Measurements from ENCODE around the gene EXOC3L4.

EXOC3L4 gene

GRCh38 chr14:103146141-103146709, 51.7 kb downstream of the EXOC3L4 start (continued):
- TF ChIP-seq TSHZ2 (CRISPR knock-in tag; IDR thresholded peaks at IDR 0.05) (no peak), SNAI2 (CRISPR knock-in tag; IDR thresholded peaks at IDR 0.05) (no peak), ZFP30 (CRISPR knock-in tag; IDR thresholded peaks at IDR 0.05) (no peak)

GRCh38 chr14:103149351-103150237, 55.1 kb downstream of the EXOC3L4 start:
- no peak for ATAC-seq
- TF ChIP-seq PATZ1 (CRISPR knock-in tag; IDR thresholded peaks at IDR 0.05; ENCODE audit: borderline replicate concordance) (no peak), TSHZ2 (CRISPR knock-in tag; IDR thresholded peaks at IDR 0.05) (no peak), BACH2 (CRISPR knock-in tag; IDR thresholded peaks at IDR 0.05; ENCODE audit: borderline replicate concordance) (no peak), ZFP3 (CRISPR knock-in tag; IDR thresholded peaks at IDR 0.05) (no peak), CREB5 (CRISPR knock-in tag; IDR thresholded peaks at IDR 0.05; ENCODE audit: low read depth) (no peak), ZNF8 (CRISPR knock-in tag; IDR thresholded peaks at IDR 0.05) (no peak), ZNF565 (CRISPR knock-in tag; conservative IDR thresholded peaks at IDR 0.05; ENCODE audit: low read depth) (no peak), ZFP30 (CRISPR knock-in tag; IDR thresholded peaks at IDR 0.05) (no peak), ZC3H10 (CRISPR knock-in tag; IDR thresholded peaks at IDR 0.05) (no peak), TOX (CRISPR knock-in tag; IDR thresholded peaks at IDR 0.05; ENCODE audit: borderline replicate concordance) (no peak), ESRRG (CRISPR knock-in tag; IDR thresholded peaks at IDR 0.05) (no peak), TCF4 (CRISPR knock-in tag; IDR thresholded peaks at IDR 0.05; ENCODE audit: borderline replicate concordance) (no peak), ISL1 (CRISPR knock-in tag; IDR thresholded peaks at IDR 0.05) (no peak), CSRNP3 (CRISPR knock-in tag; IDR thresholded peaks at IDR 0.05) (no peak), POU6F1 (CRISPR knock-in tag; IDR thresholded peaks at IDR 0.05; ENCODE audit: borderline replicate concordance, low read depth) (no peak), SNAI2 (CRISPR knock-in tag; IDR thresholded peaks at IDR 0.05) (no peak), PPARA (CRISPR knock-in tag; IDR thresholded peaks at IDR 0.05; ENCODE audit: borderline replicate concordance) (no peak)
